HCT116 (cell line): ENCODE data around the gene OTULIN.

Experiments
- CTCF ChIP-seq, 3 experiments: fragments of 200-600 bp in 1 of 3; sonication (generic) in 1 of 3; IDR thresholded peaks in 2 of 3; conservative IDR thresholded peaks in 1 of 3; 2 replicates each; pipeline ENCODE4 v1.5.1; 2012 to 2017; ENCODE audit warnings: low read depth in 2 of 3, low read length in 2 of 3, antibody characterized with exemption in 1 of 3, borderline replicate concordance in 1 of 3, control low read depth in 1 of 3, mild to moderate bottlenecking in 1 of 3, mixed read lengths in 1 of 3, mixed run types in 1 of 3, moderate library complexity in 1 of 3; ENCODE audit not compliant: insufficient read depth in 1 of 3
- ELF1 ChIP-seq: IDR thresholded peaks from 2 replicates; pipeline ENCODE4 v1.6.1; 2012; ENCODE audit warnings: low read depth, borderline replicate concordance
- JUND ChIP-seq: IDR thresholded peaks from 2 replicates; pipeline ENCODE4 v1.6.1; 2012
- POLR2A ChIP-seq: IDR thresholded peaks from 2 replicates; pipeline ENCODE4 v1.7.0; 2011; ENCODE audit warnings: borderline replicate concordance; ENCODE audit not compliant: insufficient read depth, insufficient read length; ENCODE audit errors: extremely low read depth
- RAD21 ChIP-seq: IDR thresholded peaks from 2 replicates; pipeline ENCODE4 v1.6.1; 2012; ENCODE audit warnings: low read depth, mild to moderate bottlenecking
- TCF7L2 ChIP-seq: IDR thresholded peaks from 2 replicates; pipeline ENCODE4 v1.7.0; 2011; ENCODE audit warnings: borderline replicate concordance, inconsistent platforms; ENCODE audit not compliant: insufficient read depth, insufficient read length; ENCODE audit errors: extremely low read depth
- TF ChIP-seq, protein P1 (sequence below): IDR thresholded peaks from 2 replicates; pipeline ENCODE4 v1.6.1; 2012

GRCh38 chr5:14672082-14672481 lies 7.6 kb downstream of the OTULIN start:
- TF ChIP-seq CTCF (IDR thresholded peaks at IDR 0.05 in 2 of 3, conservative IDR thresholded peaks at IDR 0.05 in 1 of 3; ENCODE audit: borderline replicate concordance in 1 of 3, insufficient read depth in 1 of 3, low read depth in 2 of 3, low read length in 2 of 3) (no peak), POLR2A (no peak), ELF1 (no peak), JUND (no peak), TCF7L2 (no peak), RAD21 (no peak)
- TF ChIP-seq, protein P1, sequence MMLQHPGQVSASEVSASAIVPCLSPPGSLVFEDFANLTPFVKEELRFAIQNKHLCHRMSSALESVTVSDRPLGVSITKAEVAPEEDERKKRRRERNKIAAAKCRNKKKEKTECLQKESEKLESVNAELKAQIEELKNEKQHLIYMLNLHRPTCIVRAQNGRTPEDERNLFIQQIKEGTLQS, result no peak
